ENCODE data around the gene PEX14.

PEX14 gene

GRCh38 chr1:10643607-10644306 lies 169.0 kb downstream of the PEX14 start:
- ChIA-PET CTCF (interaction anchor here (0.6 kb wide), 2 partner anchors 20 to 150 kb away, joined by 3 read pairs; no protein-coding TSS in a partner anchor), POLR2A (ENCODE audit: low non-redundant PET) (no interaction called here)
- peak overlapping the region; percentile 83 for H3K27ac ChIP-seq
- TF ChIP-seq, protein P1, sequence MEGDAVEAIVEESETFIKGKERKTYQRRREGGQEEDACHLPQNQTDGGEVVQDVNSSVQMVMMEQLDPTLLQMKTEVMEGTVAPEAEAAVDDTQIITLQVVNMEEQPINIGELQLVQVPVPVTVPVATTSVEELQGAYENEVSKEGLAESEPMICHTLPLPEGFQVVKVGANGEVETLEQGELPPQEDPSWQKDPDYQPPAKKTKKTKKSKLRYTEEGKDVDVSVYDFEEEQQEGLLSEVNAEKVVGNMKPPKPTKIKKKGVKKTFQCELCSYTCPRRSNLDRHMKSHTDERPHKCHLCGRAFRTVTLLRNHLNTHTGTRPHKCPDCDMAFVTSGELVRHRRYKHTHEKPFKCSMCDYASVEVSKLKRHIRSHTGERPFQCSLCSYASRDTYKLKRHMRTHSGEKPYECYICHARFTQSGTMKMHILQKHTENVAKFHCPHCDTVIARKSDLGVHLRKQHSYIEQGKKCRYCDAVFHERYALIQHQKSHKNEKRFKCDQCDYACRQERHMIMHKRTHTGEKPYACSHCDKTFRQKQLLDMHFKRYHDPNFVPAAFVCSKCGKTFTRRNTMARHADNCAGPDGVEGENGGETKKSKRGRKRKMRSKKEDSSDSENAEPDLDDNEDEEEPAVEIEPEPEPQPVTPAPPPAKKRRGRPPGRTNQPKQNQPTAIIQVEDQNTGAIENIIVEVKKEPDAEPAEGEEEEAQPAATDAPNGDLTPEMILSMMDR (conservative IDR thresholded peaks at IDR 0.05; ENCODE audit: low read depth), result no peak
- DNase-seq (ENCODE audit: low spot score), result no peak

- ChIA-PET POLR2A (ENCODE audit: low non-redundant PET) (no interaction called here), CTCF (interaction anchor here (0.6 to 0.7 kb wide), 4 partner anchors 20 to 320 kb away, joined by 3 read pairs; no protein-coding TSS in a partner anchor)
- TF ChIP-seq, protein P1 (conservative IDR thresholded peaks at IDR 0.05; ENCODE audit: low read depth), result no peak
- peak; percentile 88 for DNase-seq (ENCODE audit: low spot score)
- peak overlapping the region; percentile 83 for H3K27ac ChIP-seq
These were observed 169.8 kb downstream of the PEX14 start for GRCh38 chr1:10644307-10645128.

DNA sequence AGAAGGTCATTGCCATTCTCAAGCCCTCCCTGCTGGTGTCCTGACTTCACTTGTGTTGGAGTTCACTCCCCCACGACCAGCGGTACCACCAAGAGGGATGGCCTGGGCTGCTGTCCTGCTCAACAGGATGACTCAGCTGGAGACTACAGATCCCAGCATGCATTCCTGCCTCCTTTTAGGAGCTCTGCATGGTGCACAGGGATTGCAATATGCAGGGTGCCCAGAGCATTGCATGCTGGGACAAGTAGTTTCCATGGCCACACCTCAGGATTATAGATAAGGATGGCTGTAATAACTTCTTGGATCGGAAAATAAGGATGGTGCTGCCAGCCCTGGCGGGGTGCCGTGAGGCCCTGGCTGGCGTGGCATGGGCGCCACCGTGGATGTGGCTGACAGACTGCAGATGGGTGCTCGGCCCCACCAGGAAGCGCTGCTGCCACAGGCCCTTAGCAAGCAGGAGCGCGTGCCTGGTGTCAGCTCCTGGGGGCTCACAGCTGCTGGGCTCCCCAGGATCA lies 171.7 kb downstream of the PEX14 start:
- H3K27ac ChIP-seq, result peak overlapping the region; percentile 83
- ChIA-PET POLR2A (ENCODE audit: low non-redundant PET) (interaction anchor here (0.6 kb wide), 1 partner anchor 10 kb away, joined by 3 read pairs; no protein-coding TSS in a partner anchor), CTCF (interaction anchor here (0.7 kb wide), 1 partner anchor 182 kb away, joined by 3 read pairs; no protein-coding TSS in a partner anchor)
- TF ChIP-seq, protein P1 (conservative IDR thresholded peaks at IDR 0.05; ENCODE audit: low read depth), result no peak
- peak; percentile 78 for DNase-seq (ENCODE audit: low spot score)

DNA sequence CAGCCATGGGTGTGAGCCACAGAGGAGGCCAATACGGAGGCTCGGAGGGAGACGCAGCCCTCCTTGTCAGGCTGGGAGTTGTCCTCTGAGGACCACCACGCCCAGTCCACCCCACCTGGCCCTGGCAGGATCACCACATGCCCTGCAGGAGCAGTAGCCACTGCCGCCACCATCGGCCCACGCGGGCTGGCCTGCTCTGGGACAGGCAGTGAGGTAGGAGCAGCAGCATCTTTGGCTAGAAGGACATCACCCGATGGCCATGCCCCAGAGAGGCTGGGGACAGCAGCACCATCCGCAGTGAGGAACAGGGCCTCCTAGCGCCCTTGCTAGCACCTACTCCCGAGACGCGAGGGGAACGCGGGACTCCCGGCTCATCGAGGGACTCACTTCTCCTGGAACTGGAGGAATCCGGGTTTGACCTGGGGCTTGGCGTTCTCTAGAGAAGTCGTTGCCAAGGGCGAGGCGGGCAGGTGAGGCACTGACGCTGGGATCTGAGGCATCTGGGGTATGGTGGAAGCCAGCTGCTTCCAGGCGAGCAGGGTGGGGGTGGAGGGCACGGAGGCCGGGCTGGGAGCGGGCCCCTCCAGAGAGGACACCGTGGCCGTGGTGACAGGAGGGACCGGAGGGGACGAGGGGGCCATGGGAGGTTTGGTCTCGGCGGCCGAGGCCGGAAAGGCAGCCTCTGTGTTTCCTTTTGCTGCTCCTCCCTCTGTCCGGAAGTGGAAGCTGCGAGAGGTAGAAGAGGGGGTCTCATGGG lies 172.8 kb downstream of the PEX14 start:
- no peak overlapping the region for H3K27ac ChIP-seq
- POLR2A ChIA-PET (ENCODE audit: low non-redundant PET), result no interaction called here

DNA sequence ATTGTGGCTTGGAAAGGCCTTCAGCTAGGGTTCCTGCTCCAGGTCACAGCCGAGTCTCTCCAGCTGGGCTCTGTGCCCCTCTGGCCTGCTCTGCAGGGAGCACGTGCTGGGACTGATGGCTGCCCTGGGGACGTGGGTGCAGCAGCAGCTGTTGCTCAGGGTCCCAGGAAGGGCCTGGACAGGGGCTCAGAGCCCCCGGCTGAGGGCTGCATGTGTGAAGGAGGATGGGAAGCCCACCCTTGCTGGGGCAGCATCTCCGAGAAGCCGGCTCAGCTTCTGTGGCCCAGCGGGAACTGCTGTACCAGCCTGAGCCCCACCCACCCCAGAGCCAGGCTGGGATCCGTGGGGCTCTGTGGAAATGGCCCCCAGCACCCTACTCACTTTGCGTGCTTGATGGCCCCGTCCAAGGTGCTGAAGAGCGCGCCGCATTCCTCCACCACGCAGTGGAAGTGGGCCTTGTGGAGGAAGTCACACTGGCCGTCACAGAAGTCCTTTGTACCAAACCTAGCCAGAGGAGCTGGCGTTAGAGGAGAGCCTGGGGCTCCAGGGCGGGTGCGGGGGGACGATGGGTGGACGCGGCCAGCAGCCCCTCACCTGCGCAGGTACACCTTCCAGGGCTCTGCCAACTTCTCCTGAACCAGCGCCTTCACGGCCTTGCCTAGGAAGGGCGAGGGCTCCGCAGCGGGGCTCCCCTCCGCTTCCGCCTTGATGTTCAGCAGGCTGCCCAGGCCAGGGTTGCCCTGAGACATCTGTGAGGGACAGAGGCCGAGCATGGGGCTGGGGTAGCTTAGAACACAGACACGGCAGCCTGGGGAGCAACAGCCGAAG lies 174.2 kb downstream of the PEX14 start:
- no peak for DNase-seq (ENCODE audit: low spot score)
- ChIA-PET POLR2A (ENCODE audit: low non-redundant PET) (interaction anchor here (0.5 kb wide), 1 partner anchor 1788 kb away, joined by 3 read pairs; no protein-coding TSS in a partner anchor), CTCF (interaction anchor here (0.7 kb wide), 1 partner anchor 12 kb away, joined by 4 read pairs; no protein-coding TSS in a partner anchor)
- peak overlapping the region; percentile 7; the same call in 1 of the 2 replicates for H3K27ac ChIP-seq
- TF ChIP-seq, protein P1 (conservative IDR thresholded peaks at IDR 0.05; ENCODE audit: low read depth), result no peak

More for the DNA sequence above, 172.8 kb downstream of the PEX14 start:
- TF ChIP-seq, protein P1 (conservative IDR thresholded peaks at IDR 0.05; ENCODE audit: low read depth), result no peak
- CTCF ChIA-PET, result interaction anchor here (0.7 kb wide), 1 partner anchor 11 kb away, joined by 4 read pairs; no protein-coding TSS in a partner anchor
- DNase-seq (ENCODE audit: low spot score), result no peak

Measured in RWPE1 (cell line).